ENCODE measurements around the gene EIF2B2. TPM values are rescaled to one million over a fixed set of nuclear protein-coding genes. Genes with fewer than 3 reads are reported as not detected.

Gene EIF2B2
- total and polyA plus RNA-seq, 2 of the 13 experiments (the other 11 are each of a cell fraction or from before 2014, with no cell fraction given) = 54.4 to 78.6 TPM

GRCh38 chr14:75025082-75025481, 22.4 kb downstream of the EIF2B2 start:
- Histone ChIP-seq H3K79me2 (ENCODE audit: insufficient read depth, low read length) (no peaks in the 10 kb centered on the region), H3K27ac (ENCODE audit: extremely low read length, insufficient read depth, low read length) (no peak overlapping the region), H4K20me1 (ENCODE audit: insufficient read depth, low read length) (no peaks in the 10 kb centered on the region), H3K4me1 (ENCODE audit: insufficient read depth, low read length) (no peaks in the 10 kb centered on the region), H3K27me3 (ENCODE audit: control insufficient read depth in 1 of 2, insufficient read depth in 2 of 2, low read length in 2 of 2) (no peaks in the 10 kb centered on the region), H3K36me3 (replicated peaks in 1 of 2; ENCODE audit: control insufficient read depth in 1 of 2, insufficient read depth in 2 of 2, low read length in 2 of 2) (peaks cover 4 to 44% of the 10 kb centered on the region in 2 experiments), H2AFZ (ENCODE audit: low read length) (no peak overlapping the region), H3K4me3 (replicated peaks in 1 of 3; ENCODE audit: insufficient read depth in 1 of 3, low read depth in 2 of 3, low read length in 3 of 3) (no peak overlapping the region), H3K4me2 (ENCODE audit: low read depth, low read length) (no peak overlapping the region), H3K9ac (ENCODE audit: insufficient read depth, low read depth, low read length) (no peak overlapping the region), H3K9me3 (ENCODE audit: low read length) (no peaks in the 10 kb centered on the region)
- ChIA-PET CTCF (ENCODE audit: low intra/inter-chr PET ratio, low total read pairs) (no interaction called here), POLR2A (interaction anchor here (1.1 kb wide), 1 partner anchor 11 kb away, joined by 3 read pairs; no protein-coding TSS in a partner anchor)
- FAIRE-seq (no peak), DNase-seq (ENCODE audit: low spot score) (no peak), ATAC-seq (no peak)
- intact Hi-C loops (cut with micrococcal nuclease; ENCODE audit: unreplicated experiment) (no loop called here), in situ Hi-C loops (cut with HindIII; ENCODE audit: extremely low pct_ligation_motif_present, low pct_unique_long_range_greater_than_20kb) (no loop called here)
- no peak for TF ChIP-seq ZKSCAN5 (CRISPR knock-in tag; IDR thresholded peaks at IDR 0.05)
- TF ChIP-seq, protein P1, sequence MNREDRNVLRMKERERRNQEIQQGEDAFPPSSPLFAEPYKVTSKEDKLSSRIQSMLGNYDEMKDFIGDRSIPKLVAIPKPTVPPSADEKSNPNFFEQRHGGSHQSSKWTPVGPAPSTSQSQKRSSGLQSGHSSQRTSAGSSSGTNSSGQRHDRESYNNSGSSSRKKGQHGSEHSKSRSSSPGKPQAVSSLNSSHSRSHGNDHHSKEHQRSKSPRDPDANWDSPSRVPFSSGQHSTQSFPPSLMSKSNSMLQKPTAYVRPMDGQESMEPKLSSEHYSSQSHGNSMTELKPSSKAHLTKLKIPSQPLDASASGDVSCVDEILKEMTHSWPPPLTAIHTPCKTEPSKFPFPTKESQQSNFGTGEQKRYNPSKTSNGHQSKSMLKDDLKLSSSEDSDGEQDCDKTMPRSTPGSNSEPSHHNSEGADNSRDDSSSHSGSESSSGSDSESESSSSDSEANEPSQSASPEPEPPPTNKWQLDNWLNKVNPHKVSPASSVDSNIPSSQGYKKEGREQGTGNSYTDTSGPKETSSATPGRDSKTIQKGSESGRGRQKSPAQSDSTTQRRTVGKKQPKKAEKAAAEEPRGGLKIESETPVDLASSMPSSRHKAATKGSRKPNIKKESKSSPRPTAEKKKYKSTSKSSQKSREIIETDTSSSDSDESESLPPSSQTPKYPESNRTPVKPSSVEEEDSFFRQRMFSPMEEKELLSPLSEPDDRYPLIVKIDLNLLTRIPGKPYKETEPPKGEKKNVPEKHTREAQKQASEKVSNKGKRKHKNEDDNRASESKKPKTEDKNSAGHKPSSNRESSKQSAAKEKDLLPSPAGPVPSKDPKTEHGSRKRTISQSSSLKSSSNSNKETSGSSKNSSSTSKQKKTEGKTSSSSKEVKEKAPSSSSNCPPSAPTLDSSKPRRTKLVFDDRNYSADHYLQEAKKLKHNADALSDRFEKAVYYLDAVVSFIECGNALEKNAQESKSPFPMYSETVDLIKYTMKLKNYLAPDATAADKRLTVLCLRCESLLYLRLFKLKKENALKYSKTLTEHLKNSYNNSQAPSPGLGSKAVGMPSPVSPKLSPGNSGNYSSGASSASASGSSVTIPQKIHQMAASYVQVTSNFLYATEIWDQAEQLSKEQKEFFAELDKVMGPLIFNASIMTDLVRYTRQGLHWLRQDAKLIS (CRISPR knock-in tag; IDR thresholded peaks at IDR 0.05) = no peak
- no peak for TF ChIP-seq MYNN (CRISPR knock-in tag; IDR thresholded peaks at IDR 0.05; ENCODE audit: low read depth)
- TF ChIP-seq ZFP36L1 (CRISPR knock-in tag; IDR thresholded peaks at IDR 0.05) = no peak
- WGBS (ENCODE audit: low lambda C conversion rate) = 89% methylated on average over 4 of the region's 4 CpGs
- BruUV-seq (replicated peaks) = no TSS peak

DNA sequence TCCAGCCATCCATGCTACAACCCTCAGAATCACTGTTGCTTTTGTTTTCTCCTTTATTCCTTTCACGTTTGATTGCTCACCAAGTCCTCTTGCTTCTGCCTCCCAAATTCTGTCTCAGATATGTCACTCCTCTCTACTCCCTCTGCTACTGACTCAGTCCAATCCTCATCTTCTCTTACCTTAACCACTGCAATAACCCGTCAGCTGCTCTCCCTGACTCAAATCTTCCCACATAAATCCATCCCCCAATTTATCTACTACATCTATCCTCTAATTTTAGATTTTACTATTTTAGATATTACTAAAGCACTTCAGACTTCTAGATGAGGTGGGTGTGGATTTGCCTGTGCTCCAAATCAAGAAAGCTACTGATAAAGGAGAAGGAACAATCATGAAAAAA, 23.2 kb downstream of the EIF2B2 start:
- H3K27me3 ChIP-seq (ENCODE audit: control insufficient read depth in 1 of 2, insufficient read depth in 2 of 2, low read length in 2 of 2) = no peaks in the 10 kb centered on the region
- BruUV-seq (replicated peaks) = no TSS peak
- H3K27ac ChIP-seq (ENCODE audit: extremely low read length, insufficient read depth, low read length) = no peak overlapping the region
- H3K4me3 ChIP-seq (replicated peaks in 1 of 3; ENCODE audit: insufficient read depth in 1 of 3, low read depth in 2 of 3, low read length in 3 of 3) = no peak overlapping the region
- H3K36me3 ChIP-seq (replicated peaks in 1 of 2; ENCODE audit: control insufficient read depth in 1 of 2, insufficient read depth in 2 of 2, low read length in 2 of 2) = peaks cover 6 to 45% of the 10 kb centered on the region in 2 experiments
- intact Hi-C loops (cut with micrococcal nuclease; ENCODE audit: unreplicated experiment) (no loop called here), in situ Hi-C loops (cut with HindIII; ENCODE audit: extremely low pct_ligation_motif_present, low pct_unique_long_range_greater_than_20kb) (no loop called here)
- CTCF ChIA-PET (ENCODE audit: low intra/inter-chr PET ratio, low total read pairs) = no interaction called here
- WGBS (ENCODE audit: low lambda C conversion rate) = 97% methylated on average over 2 of the region's 2 CpGs
- POLR2A ChIA-PET = no interaction called here
- no peaks in the 10 kb centered on the region for H3K9me3 ChIP-seq (ENCODE audit: low read length)
- H3K4me2 ChIP-seq (ENCODE audit: low read depth, low read length) = no peak overlapping the region
- no peaks in the 10 kb centered on the region for H4K20me1 ChIP-seq (ENCODE audit: insufficient read depth, low read length)
- H3K4me1 ChIP-seq (ENCODE audit: insufficient read depth, low read length) = no peaks in the 10 kb centered on the region
- no peaks in the 10 kb centered on the region for H3K79me2 ChIP-seq (ENCODE audit: insufficient read depth, low read length)
- ATAC-seq (no peak), DNase-seq (ENCODE audit: low spot score) (no peak), FAIRE-seq (no peak)
- no peak overlapping the region for H3K9ac ChIP-seq (ENCODE audit: insufficient read depth, low read depth, low read length)
- no peak overlapping the region for H2AFZ ChIP-seq (ENCODE audit: low read length)
- TF ChIP-seq PHF20 (CRISPR knock-in tag; IDR thresholded peaks at IDR 0.05) = no peak
- TF ChIP-seq, protein P2, sequence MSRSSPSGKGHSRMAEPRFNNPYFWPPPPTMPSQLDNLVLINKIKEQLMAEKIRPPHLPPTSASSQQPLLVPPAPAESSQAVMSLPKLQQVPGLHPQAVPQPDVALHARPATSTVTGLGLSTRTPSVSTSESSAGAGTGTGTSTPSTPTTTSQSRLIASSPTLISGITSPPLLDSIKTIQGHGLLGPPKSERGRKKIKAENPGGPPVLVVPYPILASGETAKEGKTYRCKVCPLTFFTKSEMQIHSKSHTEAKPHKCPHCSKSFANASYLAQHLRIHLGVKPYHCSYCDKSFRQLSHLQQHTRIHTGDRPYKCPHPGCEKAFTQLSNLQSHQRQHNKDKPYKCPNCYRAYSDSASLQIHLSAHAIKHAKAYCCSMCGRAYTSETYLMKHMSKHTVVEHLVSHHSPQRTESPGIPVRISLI (CRISPR knock-in tag; IDR thresholded peaks at IDR 0.05; ENCODE audit: borderline replicate concordance) = no peak

All from HepG2 (cell line).